Activated T-cell treated with anti-CD3 and anti-CD28 coated beads, Interleukin-2, amount 50 U/mL, for 4 hours (primary cell): ENCODE results near the gene TLR4. TPM values are rescaled to one million over a fixed set of nuclear protein-coding genes. Genes with fewer than 3 reads are reported as not detected.

ENCODE experiments used
- ATAC-seq, 2 donors: fragments of 200-7000 bp; cut with Tn5 transposase; one replicate each; pipeline ENCODE4 v1.10.0; 2021
- DNase-seq: peaks from one replicate; pipeline ENCODE4 v3.0.0-alpha.2; 2020
- H3K27me3 Mint-ChIP-seq: one replicate; pipeline ENCODE4 v1.8.0; 2021; ENCODE audit warnings: low read depth, mixed read lengths
- H3K36me3 Mint-ChIP-seq: one replicate; pipeline ENCODE4 v1.8.0; 2022; ENCODE audit warnings: mixed read lengths; ENCODE audit not compliant: insufficient read depth
- H3K4me1 Mint-ChIP-seq: one replicate; pipeline ENCODE4 v1.8.0; 2021; ENCODE audit warnings: low read depth, mixed read lengths
- H3K4me3 Mint-ChIP-seq: one replicate; pipeline ENCODE4 v1.8.0; 2021; ENCODE audit warnings: mild to moderate bottlenecking, moderate library complexity, mixed read lengths
- H3K9me3 Mint-ChIP-seq: one replicate; pipeline ENCODE4 v1.8.0; 2021; ENCODE audit warnings: mixed read lengths
- total RNA-seq, 3 donors: library from RNA; stranded (reverse); gene quantifications; one replicate each; pipeline ENCODE4 v1.2.1, GENCODE V29; 2021

The TLR4 gene
- total RNA-seq, 3 donors from 2014 or later = 0.05 to 0.08 TPM; not detected in 1

DNA sequence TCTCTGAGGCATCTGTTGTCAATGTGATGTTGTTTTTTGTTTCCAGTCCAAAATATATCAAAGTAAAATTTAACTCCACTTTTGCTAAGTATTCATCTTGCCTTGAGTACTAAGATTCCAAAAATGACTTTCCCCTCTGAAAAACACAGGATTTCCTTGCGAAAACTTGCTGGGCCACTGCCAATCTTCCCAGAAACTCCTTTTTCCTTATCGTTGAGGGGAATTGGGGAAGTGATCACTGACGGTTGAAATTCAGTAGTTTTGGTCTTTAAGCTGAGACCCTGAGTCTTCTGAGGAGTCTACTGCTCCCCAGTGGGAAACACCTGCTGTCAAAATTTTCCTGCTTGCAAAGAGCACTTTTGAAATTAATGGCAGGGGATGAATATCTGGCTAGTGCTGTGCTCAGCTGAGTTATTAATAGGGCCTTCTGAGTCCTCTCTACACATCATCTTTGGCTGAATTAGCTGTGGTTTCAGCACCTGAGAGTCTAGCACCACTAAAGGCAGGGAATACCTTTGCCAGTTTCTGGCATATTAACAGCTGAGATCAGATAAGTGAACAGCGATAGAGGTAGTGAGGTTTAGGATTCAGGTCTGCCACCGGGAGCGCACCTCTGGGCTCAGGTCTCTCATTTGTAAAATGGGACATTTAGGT is 18.0 kb downstream of the TLR4 start:
- no peaks in the 10 kb centered on the region for H3K9me3 Mint-ChIP-seq
- H3K36me3 Mint-ChIP-seq = no peaks in the 10 kb centered on the region
- no peak overlapping the region for H3K4me3 Mint-ChIP-seq
- no peak for ATAC-seq
- H3K27me3 Mint-ChIP-seq = peaks cover 4% of the 10 kb centered on the region
- DNase-seq = no peak
- H3K4me1 Mint-ChIP-seq = peaks cover 4% of the 10 kb centered on the region

DNA sequence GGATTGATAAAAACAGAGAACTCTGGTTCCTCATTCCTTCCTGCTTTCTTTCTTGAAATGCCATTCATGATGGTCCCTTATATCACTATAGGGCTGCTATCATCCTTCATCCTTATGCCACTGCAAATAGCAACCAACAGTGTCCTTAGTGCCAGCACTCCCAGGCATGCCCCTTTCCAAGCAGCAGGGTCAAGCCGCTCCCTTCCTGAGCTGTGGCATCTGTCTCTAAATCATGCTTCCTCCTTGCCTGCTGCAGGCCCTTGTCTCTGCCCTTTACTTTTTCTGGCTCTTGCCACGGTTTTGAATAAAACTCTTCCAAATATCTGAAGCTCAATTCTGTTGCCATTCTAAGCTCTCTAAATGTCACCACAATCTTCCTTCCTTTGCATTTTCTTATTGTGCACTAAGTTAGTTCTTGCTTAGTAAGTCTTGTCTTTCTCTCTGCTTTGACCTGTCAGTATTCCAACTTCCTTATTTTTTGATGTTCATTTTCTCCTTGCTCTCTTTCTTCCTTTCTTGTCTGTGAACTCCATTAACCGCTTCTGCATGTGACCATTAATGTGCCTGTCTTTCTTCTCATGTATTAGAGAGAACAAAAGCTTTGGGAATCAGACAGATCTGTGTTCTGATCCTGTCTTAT is 19.9 kb downstream of the TLR4 start:
- DNase-seq (no peak), ATAC-seq (no peak)
- Mint-ChIP-seq H3K4me3 (no peak overlapping the region), H3K4me1 (no peaks in the 10 kb centered on the region), H3K9me3 (no peaks in the 10 kb centered on the region), H3K36me3 (no peaks in the 10 kb centered on the region), H3K27me3 (peaks cover 4% of the 10 kb centered on the region)

- Mint-ChIP-seq H3K36me3 (no peaks in the 10 kb centered on the region), H3K9me3 (no peaks in the 10 kb centered on the region), H3K4me1 (no peaks in the 10 kb centered on the region), H3K27me3 (peaks cover 4% of the 10 kb centered on the region), H3K4me3 (no peak overlapping the region)
- ATAC-seq (no peak), DNase-seq (no peak)
These were observed 21.3 kb downstream of the TLR4 start for GRCh38 chr9:117725426-117725887.

DNA sequence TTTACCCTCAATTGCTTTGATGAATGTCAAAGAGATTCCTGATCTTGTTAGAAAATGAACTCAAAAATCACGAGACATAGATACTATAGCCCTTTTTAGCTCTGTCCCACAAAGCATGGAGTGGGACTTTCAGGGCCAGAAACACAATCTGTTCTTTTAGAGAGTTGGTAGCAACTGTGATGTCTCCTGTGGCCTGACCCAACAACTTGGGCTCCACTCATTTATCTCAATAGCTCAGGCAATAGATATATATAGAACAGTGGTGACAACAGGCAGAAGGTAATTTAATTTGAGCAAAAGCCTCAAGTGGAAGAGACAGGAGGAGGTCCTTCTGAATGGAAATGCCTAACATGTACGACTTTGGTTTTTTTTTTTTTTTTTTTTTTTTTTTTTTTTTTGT is 25.2 kb downstream of the TLR4 start:
- Mint-ChIP-seq H3K4me3 (no peak overlapping the region), H3K9me3 (no peaks in the 10 kb centered on the region), H3K27me3 (peaks cover 3% of the 10 kb centered on the region), H3K4me1 (no peaks in the 10 kb centered on the region), H3K36me3 (no peaks in the 10 kb centered on the region)
- DNase-seq (no peak), ATAC-seq (no peak)

- Mint-ChIP-seq H3K4me1 (no peaks in the 10 kb centered on the region), H3K9me3 (no peaks in the 10 kb centered on the region), H3K27me3 (peaks cover 5% of the 10 kb centered on the region), H3K36me3 (no peaks in the 10 kb centered on the region), H3K4me3 (no peak overlapping the region)
- ATAC-seq (no peak), DNase-seq (no peak)
These were observed 28.3 kb downstream of the TLR4 start for GRCh38 chr9:117732494-117732893.

DNA sequence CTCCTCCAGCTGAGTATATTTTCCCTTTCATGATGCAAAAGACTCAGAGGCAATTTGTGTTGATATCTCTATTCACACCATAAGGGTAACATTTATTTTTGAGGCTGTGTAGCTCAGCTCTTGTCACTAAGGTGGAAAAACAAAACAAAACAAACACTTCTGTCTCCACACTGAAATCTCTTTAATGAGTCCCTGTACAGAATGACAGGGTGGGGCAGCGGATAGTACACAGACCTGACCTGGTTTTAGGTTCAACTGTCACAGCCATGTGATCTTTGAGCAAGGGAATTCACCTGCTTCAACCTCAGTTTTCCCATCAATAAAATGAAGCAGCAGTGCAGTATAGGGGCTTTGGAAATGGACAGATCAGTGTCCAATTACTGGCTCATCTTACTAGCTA is 29.3 kb downstream of the TLR4 start:
- no peaks in the 10 kb centered on the region for H3K4me1 Mint-ChIP-seq
- H3K9me3 Mint-ChIP-seq = no peaks in the 10 kb centered on the region
- no peak overlapping the region for H3K4me3 Mint-ChIP-seq
- H3K36me3 Mint-ChIP-seq = no peaks in the 10 kb centered on the region
- DNase-seq = no peak
- peaks cover 5% of the 10 kb centered on the region for H3K27me3 Mint-ChIP-seq
- no peak for ATAC-seq

- Mint-ChIP-seq H3K9me3 (no peaks in the 10 kb centered on the region), H3K27me3 (peaks cover 5% of the 10 kb centered on the region), H3K36me3 (no peaks in the 10 kb centered on the region), H3K4me1 (no peaks in the 10 kb centered on the region), H3K4me3 (no peak overlapping the region)
- DNase-seq (no peak), ATAC-seq (no peak)
These were observed 29.9 kb downstream of the TLR4 start for GRCh38 chr9:117734082-117734481.

GRCh38 chr9:117734523-117735314 is 30.5 kb downstream of the TLR4 start:
- no peaks in the 10 kb centered on the region for H3K36me3 Mint-ChIP-seq
- DNase-seq = no peak
- H3K27me3 Mint-ChIP-seq = peaks cover 5% of the 10 kb centered on the region
- H3K4me3 Mint-ChIP-seq = no peak overlapping the region
- H3K9me3 Mint-ChIP-seq = no peaks in the 10 kb centered on the region
- no peaks in the 10 kb centered on the region for H3K4me1 Mint-ChIP-seq
- no peak for ATAC-seq

DNA sequence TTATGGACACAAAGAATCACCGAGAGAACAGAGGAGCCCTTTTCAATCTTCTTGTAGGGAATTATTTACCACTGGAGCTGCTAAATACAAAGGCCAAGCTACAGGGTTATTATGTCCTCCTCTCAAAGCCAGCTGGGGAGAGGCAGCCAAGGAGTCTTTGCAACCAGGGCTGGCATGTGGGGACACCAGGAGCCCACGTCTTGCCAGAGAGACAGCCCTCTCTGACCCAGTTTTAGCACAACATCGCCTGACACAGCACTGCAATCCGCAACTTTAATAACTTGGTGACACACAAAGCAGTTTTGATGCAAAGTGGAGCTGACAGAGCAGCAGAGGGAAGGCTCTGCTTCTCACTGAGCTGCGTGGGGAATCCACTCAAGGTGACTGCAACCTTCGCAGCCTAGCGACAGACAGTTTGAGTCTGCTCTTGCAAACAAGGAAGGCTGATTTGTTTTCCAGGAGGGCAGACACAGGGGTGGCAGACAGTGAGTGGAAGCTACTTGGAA is 33.6 kb downstream of the TLR4 start:
- DNase-seq = no peak
- Mint-ChIP-seq H3K9me3 (no peaks in the 10 kb centered on the region), H3K4me1 (no peaks in the 10 kb centered on the region), H3K27me3 (peaks cover 9% of the 10 kb centered on the region), H3K4me3 (no peak overlapping the region), H3K36me3 (no peaks in the 10 kb centered on the region)
- no peak for ATAC-seq

- Mint-ChIP-seq H3K9me3 (no peaks in the 10 kb centered on the region), H3K36me3 (no peaks in the 10 kb centered on the region), H3K4me1 (no peaks in the 10 kb centered on the region), H3K27me3 (peaks cover 13% of the 10 kb centered on the region), H3K4me3 (no peak overlapping the region)
- ATAC-seq = no peak
- no peak for DNase-seq
These were observed 35.0 kb downstream of the TLR4 start for GRCh38 chr9:117739206-117739605.

GRCh38 chr9:117739624-117740347 is 35.6 kb downstream of the TLR4 start:
- peaks cover 15% of the 10 kb centered on the region for H3K27me3 Mint-ChIP-seq

GRCh38 chr9:117742131-117742530 is 37.9 kb downstream of the TLR4 start:
- no peak for DNase-seq
- no peaks in the 10 kb centered on the region for H3K9me3 Mint-ChIP-seq
- peaks cover 3% of the 10 kb centered on the region for H3K4me1 Mint-ChIP-seq
- H3K27me3 Mint-ChIP-seq = peaks cover 27% of the 10 kb centered on the region
- ATAC-seq = no peak
- no peak overlapping the region for H3K4me3 Mint-ChIP-seq
- no peaks in the 10 kb centered on the region for H3K36me3 Mint-ChIP-seq

More at GRCh38 chr9:117739624-117740347, 35.6 kb downstream of the TLR4 start:
- Mint-ChIP-seq H3K4me3 (no peak overlapping the region), H3K4me1 (no peaks in the 10 kb centered on the region), H3K9me3 (no peaks in the 10 kb centered on the region), H3K36me3 (no peaks in the 10 kb centered on the region)
- ATAC-seq = no peak
- no peak for DNase-seq

- H3K27me3 Mint-ChIP-seq = peaks cover 33% of the 10 kb centered on the region
- H3K4me1 Mint-ChIP-seq = peaks cover 3% of the 10 kb centered on the region
- no peaks in the 10 kb centered on the region for H3K36me3 Mint-ChIP-seq
- H3K9me3 Mint-ChIP-seq = no peaks in the 10 kb centered on the region
- DNase-seq (no peak), ATAC-seq (no peak)
- no peak overlapping the region for H3K4me3 Mint-ChIP-seq
These were observed 40.2 kb downstream of the TLR4 start for GRCh38 chr9:117744369-117744768.

GRCh38 chr9:117744856-117745389 is 40.7 kb downstream of the TLR4 start:
- Mint-ChIP-seq H3K4me3 (no peak overlapping the region), H3K9me3 (no peaks in the 10 kb centered on the region), H3K36me3 (no peaks in the 10 kb centered on the region), H3K27me3 (peaks cover 35% of the 10 kb centered on the region), H3K4me1 (peaks cover 3% of the 10 kb centered on the region)
- no peak for ATAC-seq
- no peak for DNase-seq
